HEK293T (cell line): ENCODE results near the gene TAGLN2.

Source experiments
- CTCF ChIA-PET: fragments of 350-600 bp; formaldehyde crosslinking; extraction: SDS; loops from one replicate; lab custom pipeline; 2021; ENCODE audit warnings: antibody characterized with exemption, inconsistent platforms; lab: Yijun Ruan, JAX
- POLR2A ChIA-PET: fragments of 350-600 bp; formaldehyde crosslinking; extraction: SDS; loops from one replicate; lab custom pipeline; 2020; ENCODE audit warnings: antibody characterized with exemption, inconsistent platforms; lab: Yijun Ruan, JAX
- DNase-seq: peaks from one replicate; pipeline ENCODE4 v3.0.0; 2012; ENCODE audit warnings: mixed read lengths; ENCODE audit errors: extremely low spot score
- ARNT ChIP-seq: fragments of 450-650 bp; IDR thresholded peaks from 2 replicates; pipeline ENCODE4 v1.6.1; 2017; ENCODE audit warnings: mild to moderate bottlenecking
- BHLHE40 ChIP-seq: fragments of 450-650 bp; IDR thresholded peaks from 2 replicates; pipeline ENCODE4 v1.6.1; 2016; ENCODE audit warnings: mild to moderate bottlenecking, moderate library complexity, borderline replicate concordance
- CTBP1 ChIP-seq: fragments of 450-650 bp; IDR thresholded peaks from 2 replicates; pipeline ENCODE4 v1.6.1; 2016; ENCODE audit warnings: borderline replicate concordance
- ELF4 ChIP-seq: fragments of 450-650 bp; IDR thresholded peaks from 2 replicates; pipeline ENCODE4 v1.6.1; 2017; ENCODE audit warnings: antibody characterized with exemption
- FOXA1 ChIP-seq: fragments of 450-650 bp; IDR thresholded peaks from 2 replicates; pipeline ENCODE4 v1.6.1; 2016; ENCODE audit warnings: mild to moderate bottlenecking
- FOXK2 ChIP-seq: fragments of 450-650 bp; IDR thresholded peaks from 2 replicates; pipeline ENCODE4 v1.6.1; 2016; ENCODE audit warnings: mild to moderate bottlenecking
- FOXM1 ChIP-seq: fragments of 450-650 bp; IDR thresholded peaks from 2 replicates; pipeline ENCODE4 v1.6.1; 2017; ENCODE audit warnings: mild to moderate bottlenecking, borderline replicate concordance
- HDGF ChIP-seq: fragments of 450-650 bp; IDR thresholded peaks from 2 replicates; pipeline ENCODE4 v1.6.1; 2017; ENCODE audit warnings: antibody characterized with exemption, borderline replicate concordance
- L3MBTL2 ChIP-seq: fragments of 450-650 bp; conservative IDR thresholded peaks from 2 replicates; pipeline ENCODE4 v1.6.1; 2016; ENCODE audit warnings: mild to moderate bottlenecking
- LEF1 ChIP-seq: fragments of 450-650 bp; IDR thresholded peaks from 2 replicates; pipeline ENCODE4 v1.6.1; 2017; ENCODE audit warnings: mild to moderate bottlenecking, borderline replicate concordance
- NFRKB ChIP-seq: fragments of 450-650 bp; IDR thresholded peaks from 2 replicates; pipeline ENCODE4 v1.6.1; 2016; ENCODE audit warnings: mild to moderate bottlenecking, moderate library complexity
- PKNOX1 ChIP-seq: fragments of 450-650 bp; IDR thresholded peaks from 2 replicates; pipeline ENCODE4 v1.6.1; 2016
- SP1 ChIP-seq: fragments of 450-650 bp; IDR thresholded peaks from 2 replicates; pipeline ENCODE4 v1.6.1; 2017
- SUZ12 ChIP-seq: fragments of 450-650 bp; IDR thresholded peaks from 2 replicates; pipeline ENCODE4 v1.6.1; 2016; ENCODE audit warnings: mild to moderate bottlenecking
- TARDBP ChIP-seq: fragments of 450-650 bp; IDR thresholded peaks from 2 replicates; pipeline ENCODE4 v1.6.1; 2016
- ZNF384 ChIP-seq: fragments of 450-650 bp; IDR thresholded peaks from 2 replicates; pipeline ENCODE4 v1.6.1; 2016

The TAGLN2 gene

GRCh38 chr1:159873530-159874143 is 51.7 kb downstream of the TAGLN2 start:
- CTCF ChIA-PET, result no interaction called here
- TF ChIP-seq NFRKB (no peak), PKNOX1 (no peak), SUZ12 (no peak), ELF4 (no peak), SP1 (no peak)
- no peak for DNase-seq
- POLR2A ChIA-PET, result no interaction called here

- TF ChIP-seq BHLHE40 (no peak), LEF1 (no peak), FOXM1 (no peak)
- ChIA-PET CTCF (no interaction called here), POLR2A (no interaction called here)
- no peak for DNase-seq
Measured at GRCh38 chr1:159872891-159873290, 52.4 kb downstream of the TAGLN2 start.

DNA sequence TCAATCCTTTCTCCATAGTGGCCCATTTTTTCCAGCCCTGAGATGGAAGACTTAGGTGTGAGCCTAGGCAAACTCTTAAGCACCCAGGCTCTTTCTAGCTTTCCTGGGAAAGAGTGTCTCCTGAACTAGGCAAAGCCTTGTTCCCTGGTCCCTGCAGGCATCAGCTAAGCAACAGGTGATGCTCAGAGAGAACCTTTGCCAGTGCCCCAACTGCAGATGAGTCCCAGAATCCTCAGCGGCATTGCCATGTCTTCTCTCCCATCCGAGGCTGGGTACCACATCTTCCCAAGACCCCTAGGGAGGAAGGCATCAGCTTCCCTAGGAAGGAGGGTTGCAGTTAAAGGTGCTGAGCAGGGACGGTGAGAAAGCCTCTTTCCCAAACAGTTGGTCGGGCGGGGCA is 54.6 kb downstream of the TAGLN2 start:
- ChIA-PET POLR2A (no interaction called here), CTCF (no interaction called here)
- TF ChIP-seq L3MBTL2 (no peak), FOXM1 (no peak), ARNT (no peak), BHLHE40 (no peak), NFRKB (no peak), PKNOX1 (no peak), TARDBP (no peak), FOXA1 (no peak), CTBP1 (no peak), HDGF (no peak), FOXK2 (no peak), SP1 (no peak), SUZ12 (no peak), LEF1 (no peak)
- DNase-seq, result no peak

DNA sequence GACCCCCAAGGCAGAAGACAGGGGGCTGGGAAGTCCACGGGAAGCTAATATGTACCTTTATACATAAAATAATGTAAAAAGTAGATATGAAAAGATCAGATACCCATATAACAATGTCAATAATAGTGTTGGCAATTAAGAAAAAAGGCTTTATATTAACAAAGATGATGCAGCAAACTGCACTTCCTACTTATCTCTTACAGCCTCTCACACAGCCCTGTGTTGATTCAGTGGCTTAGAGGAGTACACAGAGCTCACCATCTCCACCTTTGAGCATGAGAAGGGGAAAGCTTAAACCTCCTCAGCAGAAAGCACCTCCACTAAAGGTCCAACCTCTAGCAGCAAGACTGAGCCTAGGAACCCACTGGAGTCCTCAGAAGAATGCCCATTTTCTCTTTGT is 55.7 kb downstream of the TAGLN2 start:
- ChIA-PET CTCF (no interaction called here), POLR2A (no interaction called here)
- no peak for TF ChIP-seq BHLHE40
- TF ChIP-seq SUZ12, result no peak
- TF ChIP-seq FOXA1, result no peak
- TF ChIP-seq L3MBTL2, result no peak
- TF ChIP-seq SP1, result no peak
- no peak for TF ChIP-seq LEF1
- TF ChIP-seq HDGF, result no peak
- no peak for TF ChIP-seq PKNOX1
- TF ChIP-seq CTBP1, result no peak
- no peak for TF ChIP-seq ARNT
- TF ChIP-seq FOXK2, result no peak
- TF ChIP-seq ELF4, result no peak
- no peak for DNase-seq

GRCh38 chr1:159869173-159869572 is 56.1 kb downstream of the TAGLN2 start:
- no peak for TF ChIP-seq CTBP1
- TF ChIP-seq ZNF384, result no peak
- no peak for TF ChIP-seq PKNOX1
- no peak for TF ChIP-seq NFRKB
- TF ChIP-seq SUZ12, result no peak
- TF ChIP-seq L3MBTL2, result no peak
- TF ChIP-seq ELF4, result no peak
- no peak for TF ChIP-seq FOXK2
- no peak for TF ChIP-seq FOXM1
- TF ChIP-seq HDGF, result no peak
- no peak for TF ChIP-seq TARDBP
- TF ChIP-seq SP1, result no peak
- TF ChIP-seq BHLHE40, result no peak
- TF ChIP-seq FOXA1, result no peak
- CTCF ChIA-PET, result no interaction called here
- POLR2A ChIA-PET, result no interaction called here
- DNase-seq, result no peak

DNA sequence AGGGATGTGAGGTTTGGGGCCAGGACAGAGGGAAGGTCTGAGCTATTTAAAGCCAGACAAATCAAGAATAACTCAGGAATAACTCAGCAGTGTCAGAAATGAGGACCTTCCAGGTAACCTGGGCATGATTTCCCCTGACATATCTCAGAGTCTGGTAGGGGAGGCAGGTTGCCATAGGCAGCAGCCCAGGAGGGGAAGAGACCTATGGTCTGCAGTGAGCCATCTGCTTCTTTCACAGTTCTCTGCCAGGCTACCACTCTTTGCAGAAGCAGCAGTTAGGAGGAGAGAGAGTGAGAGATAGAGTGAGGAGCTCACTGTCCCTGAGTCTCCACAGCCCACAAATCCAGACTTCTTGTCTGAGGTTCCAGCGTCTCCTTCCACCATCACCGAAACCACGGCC is 56.5 kb downstream of the TAGLN2 start:
- DNase-seq, result no peak
- CTCF ChIA-PET, result no interaction called here
- TF ChIP-seq ZNF384 (no peak), HDGF (no peak), FOXM1 (no peak), BHLHE40 (no peak), TARDBP (no peak), NFRKB (no peak), ARNT (no peak), L3MBTL2 (no peak), PKNOX1 (no peak), ELF4 (no peak), LEF1 (no peak), SP1 (no peak), CTBP1 (no peak), FOXK2 (no peak)
- POLR2A ChIA-PET, result no interaction called here
